Measurements from ENCODE around the gene SVOPL.

GRCh38 chr7:138748666-138749065, 47.5 kb upstream of the SVOPL start:
- TF ChIP-seq POLR2A (IDR thresholded peaks at IDR 0.05) (no peak), CTCF (IDR thresholded peaks at IDR 0.05) (no peak), POLR2AphosphoS5 (IDR thresholded peaks at IDR 0.05) (no peak)

Measured in upper lobe of left lung (tissue), 4 donors.